ENCODE results near the gene FRMD7.

FRMD7 gene

GRCh38 chrX:132119821-132120515 is 7.9 kb downstream of the FRMD7 start:
- H3K79me2 ChIP-seq (ENCODE audit: insufficient read depth, low read depth): no peaks in the 10 kb centered on the region
- H3K27ac ChIP-seq: no peak overlapping the region
- no peaks in the 10 kb centered on the region for H4K20me1 ChIP-seq (ENCODE audit: insufficient read depth)
- no peak overlapping the region for H2AFZ ChIP-seq (ENCODE audit: low read depth)
- H3K36me3 ChIP-seq (ENCODE audit: insufficient read depth): no peaks in the 10 kb centered on the region
- H3K27me3 ChIP-seq (ENCODE audit: insufficient read depth, low read depth): no peaks in the 10 kb centered on the region
- no peak for TF ChIP-seq CTCF (conservative IDR thresholded peaks at IDR 0.05; ENCODE audit: low read depth, low read length)
- no peak overlapping the region for H3K4me3 ChIP-seq (IDR thresholded peaks at IDR 0.05; ENCODE audit: insufficient read depth, low read depth, low read length)
- no peak overlapping the region for H3K9ac ChIP-seq
- H3K4me2 ChIP-seq: no peak overlapping the region
- H3K4me1 ChIP-seq (ENCODE audit: low read depth, poor library complexity, severe bottlenecking): no peaks in the 10 kb centered on the region

- Histone ChIP-seq H3K27me3 (ENCODE audit: insufficient read depth, low read depth) (no peaks in the 10 kb centered on the region), H3K4me2 (no peak overlapping the region), H3K4me1 (ENCODE audit: low read depth, poor library complexity, severe bottlenecking) (no peaks in the 10 kb centered on the region), H4K20me1 (ENCODE audit: insufficient read depth) (no peaks in the 10 kb centered on the region), H3K27ac (no peak overlapping the region), H3K4me3 (IDR thresholded peaks at IDR 0.05; ENCODE audit: insufficient read depth, low read depth, low read length) (no peak overlapping the region), H3K79me2 (ENCODE audit: insufficient read depth, low read depth) (no peaks in the 10 kb centered on the region), H3K36me3 (ENCODE audit: insufficient read depth) (no peaks in the 10 kb centered on the region), H3K9ac (no peak overlapping the region), H2AFZ (ENCODE audit: low read depth) (no peak overlapping the region)
- no peak for TF ChIP-seq CTCF (conservative IDR thresholded peaks at IDR 0.05; ENCODE audit: low read depth, low read length)
Measured at GRCh38 chrX:132119283-132119682, 8.5 kb downstream of the FRMD7 start.

GRCh38 chrX:132118358-132118757 is 9.5 kb downstream of the FRMD7 start:
- Histone ChIP-seq H4K20me1 (ENCODE audit: insufficient read depth) (no peaks in the 10 kb centered on the region), H3K4me2 (no peak overlapping the region), H3K27ac (no peak overlapping the region), H3K36me3 (ENCODE audit: insufficient read depth) (no peaks in the 10 kb centered on the region), H3K27me3 (ENCODE audit: insufficient read depth, low read depth) (no peaks in the 10 kb centered on the region), H3K9ac (no peak overlapping the region), H3K4me1 (ENCODE audit: low read depth, poor library complexity, severe bottlenecking) (no peaks in the 10 kb centered on the region), H3K4me3 (IDR thresholded peaks at IDR 0.05; ENCODE audit: insufficient read depth, low read depth, low read length) (no peak overlapping the region), H3K79me2 (ENCODE audit: insufficient read depth, low read depth) (no peaks in the 10 kb centered on the region), H2AFZ (ENCODE audit: low read depth) (no peak overlapping the region)
- no peak for TF ChIP-seq CTCF (conservative IDR thresholded peaks at IDR 0.05; ENCODE audit: low read depth, low read length)

GRCh38 chrX:132115792-132116191 is 12.0 kb downstream of the FRMD7 start:
- Histone ChIP-seq H3K9ac (no peak overlapping the region), H3K27me3 (ENCODE audit: insufficient read depth, low read depth) (no peaks in the 10 kb centered on the region), H3K4me2 (no peak overlapping the region), H3K27ac (no peak overlapping the region), H4K20me1 (ENCODE audit: insufficient read depth) (no peaks in the 10 kb centered on the region), H3K4me1 (ENCODE audit: low read depth, poor library complexity, severe bottlenecking) (no peaks in the 10 kb centered on the region), H3K36me3 (ENCODE audit: insufficient read depth) (no peaks in the 10 kb centered on the region), H3K79me2 (ENCODE audit: insufficient read depth, low read depth) (no peaks in the 10 kb centered on the region), H2AFZ (ENCODE audit: low read depth) (no peak overlapping the region), H3K4me3 (IDR thresholded peaks at IDR 0.05; ENCODE audit: insufficient read depth, low read depth, low read length) (no peak overlapping the region)
- TF ChIP-seq CTCF (conservative IDR thresholded peaks at IDR 0.05; ENCODE audit: low read depth, low read length): no peak

Data from KMS-11 (cell line).